ACC112 (cell line): ENCODE data around the gene GRID2.

ENCODE experiments used
- H2AFZ ChIP-seq: fragments of 200-600 bp; sonication (generic); one replicate; pipeline ENCODE4 v1.6.0; 2017; ENCODE audit warnings: antibody characterized with exemption, low read length; ENCODE audit not compliant: unreplicated experiment
- H3K27ac ChIP-seq: fragments of 200-600 bp; sonication (generic); 2 replicates; pipeline ENCODE4 v1.5.1; 2014; ENCODE audit warnings: low read depth, mild to moderate bottlenecking, antibody characterized with exemption, low read length, moderate library complexity
- H3K27me3 ChIP-seq: fragments of 200-600 bp; sonication (generic); 2 replicates; pipeline ENCODE4 v1.6.1; 2014; ENCODE audit warnings: mild to moderate bottlenecking, antibody characterized with exemption, low read length, moderate library complexity, mixed read lengths; ENCODE audit not compliant: insufficient read depth
- H3K36me3 ChIP-seq: fragments of 200-600 bp; sonication (generic); 2 replicates; pipeline ENCODE4 v1.6.1; 2016; ENCODE audit warnings: mild to moderate bottlenecking, antibody characterized with exemption, low read length, moderate library complexity, mixed read lengths; ENCODE audit not compliant: insufficient read depth
- H3K4me1 ChIP-seq: fragments of 200-600 bp; sonication (generic); one replicate; pipeline ENCODE4 v1.6.1; 2016; ENCODE audit warnings: low read length, mixed read lengths; ENCODE audit not compliant: insufficient read depth, unreplicated experiment, control insufficient read depth
- H3K4me3 ChIP-seq: fragments of 200-600 bp; sonication (generic); 2 replicates; pipeline ENCODE4 v1.5.1; 2014; ENCODE audit warnings: mild to moderate bottlenecking, low read depth, low read length
- H3K79me2 ChIP-seq: fragments of 200-600 bp; sonication (generic); one replicate; pipeline ENCODE4 v1.6.0; 2016; ENCODE audit warnings: low read length; ENCODE audit not compliant: control insufficient read depth, unreplicated experiment, insufficient read depth

GRID2 gene

DNA sequence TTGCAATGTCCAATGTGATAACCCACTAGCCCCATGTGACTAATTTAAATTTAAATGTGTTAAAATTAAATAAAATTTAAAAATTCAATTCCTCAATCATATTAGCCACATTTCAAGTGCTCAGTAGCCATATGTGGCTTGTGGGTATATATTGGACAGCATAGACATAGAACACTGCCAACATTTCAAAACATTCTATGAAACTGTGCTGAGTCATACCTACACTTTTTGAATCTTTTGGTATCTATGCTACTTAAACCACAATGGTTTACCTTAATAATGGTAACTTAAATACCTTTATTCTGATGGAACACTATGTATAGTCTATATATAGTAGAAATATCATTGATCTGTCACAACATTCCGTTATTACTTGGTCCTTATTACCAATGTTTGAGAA lies 1301.4 kb downstream of the GRID2 start:
- Histone ChIP-seq H3K27ac (no peak overlapping the region), H3K4me3 (no peak overlapping the region), H3K79me2 (no peaks in the 10 kb centered on the region), H2AFZ (no peak overlapping the region), H3K4me1 (no peaks in the 10 kb centered on the region), H3K36me3 (no peaks in the 10 kb centered on the region), H3K27me3 (no peaks in the 10 kb centered on the region)

GRCh38 chr4:93617606-93618005 lies 1313.8 kb downstream of the GRID2 start:
- Histone ChIP-seq H3K27ac (no peak overlapping the region), H3K4me1 (no peaks in the 10 kb centered on the region), H3K36me3 (no peaks in the 10 kb centered on the region), H2AFZ (no peak overlapping the region), H3K4me3 (no peak overlapping the region), H3K79me2 (no peaks in the 10 kb centered on the region), H3K27me3 (no peaks in the 10 kb centered on the region)

DNA sequence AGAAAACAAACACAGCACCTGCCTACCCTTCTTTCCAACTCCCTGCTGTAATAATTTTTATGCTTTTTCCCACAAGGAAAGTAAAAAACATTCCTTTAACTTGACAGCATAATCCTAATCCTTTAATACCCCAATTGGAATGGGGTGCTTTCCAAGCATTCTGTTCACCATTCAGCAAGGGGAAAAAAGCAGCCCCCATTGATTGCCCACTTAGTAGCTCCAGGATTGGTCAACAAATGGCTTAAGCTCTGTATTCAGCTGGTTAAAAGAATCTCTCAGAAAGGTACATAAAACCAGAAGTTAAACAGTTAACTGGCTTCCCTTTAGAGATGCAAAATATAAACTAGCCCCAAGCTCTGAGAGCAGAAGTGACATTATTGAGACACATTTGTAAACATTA lies 1330.0 kb downstream of the GRID2 start:
- H2AFZ ChIP-seq = no peak overlapping the region
- H3K4me1 ChIP-seq = no peaks in the 10 kb centered on the region
- no peaks in the 10 kb centered on the region for H3K36me3 ChIP-seq
- H3K4me3 ChIP-seq = no peak overlapping the region
- H3K79me2 ChIP-seq = no peaks in the 10 kb centered on the region
- H3K27ac ChIP-seq = no peak overlapping the region
- H3K27me3 ChIP-seq = no peaks in the 10 kb centered on the region

GRCh38 chr4:93635943-93636342 lies 1332.2 kb downstream of the GRID2 start:
- Histone ChIP-seq H3K27me3 (no peaks in the 10 kb centered on the region), H3K36me3 (no peaks in the 10 kb centered on the region)

GRCh38 chr4:93645120-93645519 lies 1341.4 kb downstream of the GRID2 start:
- Histone ChIP-seq H3K36me3 (no peaks in the 10 kb centered on the region), H2AFZ (no peak overlapping the region), H3K4me3 (no peak overlapping the region), H3K27me3 (no peaks in the 10 kb centered on the region), H3K27ac (no peak overlapping the region), H3K79me2 (no peaks in the 10 kb centered on the region), H3K4me1 (no peaks in the 10 kb centered on the region)

More at GRCh38 chr4:93635943-93636342, 1332.2 kb downstream of the GRID2 start:
- H2AFZ ChIP-seq = no peak overlapping the region
- H3K4me3 ChIP-seq = no peak overlapping the region
- H3K27ac ChIP-seq = no peak overlapping the region
- no peaks in the 10 kb centered on the region for H3K4me1 ChIP-seq
- no peaks in the 10 kb centered on the region for H3K79me2 ChIP-seq

- H3K27me3 ChIP-seq = no peaks in the 10 kb centered on the region
- no peaks in the 10 kb centered on the region for H3K4me1 ChIP-seq
- no peak overlapping the region for H2AFZ ChIP-seq
- no peaks in the 10 kb centered on the region for H3K79me2 ChIP-seq
- no peaks in the 10 kb centered on the region for H3K36me3 ChIP-seq
- no peak overlapping the region for H3K4me3 ChIP-seq
- no peak overlapping the region for H3K27ac ChIP-seq
Observed at GRCh38 chr4:93646233-93646930, 1342.6 kb downstream of the GRID2 start.

- Histone ChIP-seq H3K36me3 (no peaks in the 10 kb centered on the region), H3K4me3 (no peak overlapping the region), H3K27ac (no peak overlapping the region)
Observed at GRCh38 chr4:93648258-93648657, 1344.5 kb downstream of the GRID2 start.

DNA sequence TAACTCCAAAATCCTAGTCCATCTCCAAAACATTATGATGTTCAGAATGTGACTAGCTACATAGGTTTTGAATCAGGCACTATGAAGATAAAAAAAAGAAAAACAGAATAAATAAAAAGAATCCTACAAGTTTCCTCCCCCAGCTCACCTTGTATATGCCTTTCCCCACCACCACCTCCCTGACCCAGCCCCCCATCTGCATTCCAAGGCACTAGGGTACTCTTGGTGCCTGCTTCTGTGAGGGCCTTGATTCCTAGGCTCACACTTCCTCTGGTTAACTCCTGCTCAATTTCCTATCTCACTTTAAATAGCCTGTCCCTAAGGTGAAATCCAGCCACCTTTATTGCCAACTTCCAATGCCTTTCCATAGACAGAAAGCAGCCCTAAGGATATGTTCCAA lies 1346.1 kb downstream of the GRID2 start:
- Histone ChIP-seq H3K79me2 (no peaks in the 10 kb centered on the region), H3K27ac (no peak overlapping the region), H3K36me3 (no peaks in the 10 kb centered on the region), H3K4me3 (no peak overlapping the region), H3K27me3 (no peaks in the 10 kb centered on the region), H3K4me1 (no peaks in the 10 kb centered on the region), H2AFZ (no peak overlapping the region)

More at GRCh38 chr4:93648258-93648657, 1344.5 kb downstream of the GRID2 start:
- no peak overlapping the region for H2AFZ ChIP-seq
- no peaks in the 10 kb centered on the region for H3K27me3 ChIP-seq
- H3K79me2 ChIP-seq = no peaks in the 10 kb centered on the region
- no peaks in the 10 kb centered on the region for H3K4me1 ChIP-seq

DNA sequence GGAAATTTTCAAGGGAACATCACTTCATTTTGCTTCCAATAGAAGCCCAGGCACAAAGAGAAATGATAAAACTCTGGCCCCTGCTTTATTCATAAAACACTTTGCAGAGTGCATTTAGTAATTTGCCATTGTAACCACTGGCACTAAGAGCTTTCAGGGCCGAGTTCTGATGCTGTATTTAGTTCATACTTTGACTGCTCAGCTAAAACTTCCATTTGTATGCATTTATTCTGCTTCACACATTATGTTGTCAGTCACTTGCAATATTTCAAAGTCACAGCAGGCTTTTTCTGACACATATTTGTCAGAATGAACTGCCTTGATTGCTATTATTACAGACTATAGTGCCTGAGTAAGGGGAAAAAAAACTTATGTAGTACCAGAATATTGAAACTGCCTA lies 1350.4 kb downstream of the GRID2 start:
- Histone ChIP-seq H3K27me3 (no peaks in the 10 kb centered on the region), H3K27ac (no peak overlapping the region), H3K4me3 (no peak overlapping the region), H2AFZ (no peak overlapping the region), H3K36me3 (no peaks in the 10 kb centered on the region), H3K4me1 (no peaks in the 10 kb centered on the region), H3K79me2 (no peaks in the 10 kb centered on the region)

DNA sequence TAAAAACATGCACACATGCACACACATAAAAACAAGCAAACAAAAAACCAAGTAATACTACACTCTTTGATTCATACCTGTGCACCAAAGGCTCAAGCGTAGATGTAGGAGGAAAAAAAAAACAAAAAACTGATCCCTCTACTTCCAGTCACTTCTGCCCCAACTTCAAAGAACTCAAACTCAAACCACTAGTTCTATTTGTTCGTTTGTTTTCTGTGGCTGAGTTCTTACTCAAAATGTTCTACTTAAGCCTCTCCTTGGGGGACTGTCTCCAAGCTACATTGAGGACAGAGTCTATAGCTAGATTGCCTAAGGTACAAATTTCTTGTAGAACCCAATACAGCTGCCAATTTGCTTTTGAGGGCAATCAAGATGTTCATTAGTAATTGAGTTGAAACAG lies 1353.8 kb downstream of the GRID2 start:
- H3K4me3 ChIP-seq = no peak overlapping the region
- H3K4me1 ChIP-seq = no peaks in the 10 kb centered on the region
- no peaks in the 10 kb centered on the region for H3K36me3 ChIP-seq
- no peak overlapping the region for H2AFZ ChIP-seq
- no peaks in the 10 kb centered on the region for H3K79me2 ChIP-seq
- H3K27ac ChIP-seq = no peak overlapping the region
- no peaks in the 10 kb centered on the region for H3K27me3 ChIP-seq

DNA sequence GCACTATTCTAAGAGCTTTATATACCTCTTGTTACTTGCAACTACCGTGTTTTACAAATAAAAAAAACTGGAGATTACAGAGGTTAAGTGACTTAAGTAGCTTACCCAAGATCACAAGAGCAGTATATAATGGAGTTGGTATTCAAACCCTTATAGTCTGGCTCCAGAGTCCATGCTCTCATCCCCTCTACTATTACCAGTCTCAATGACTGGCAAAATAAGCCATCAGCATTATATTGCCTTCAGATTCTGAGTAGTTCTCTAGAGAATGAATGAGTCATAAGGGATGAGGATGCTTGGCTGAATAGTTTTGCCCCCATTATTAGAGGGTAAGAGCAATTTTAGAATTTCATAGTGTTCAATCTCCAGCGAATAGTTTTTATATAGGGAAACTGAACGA lies 1354.7 kb downstream of the GRID2 start:
- H3K4me3 ChIP-seq = no peak overlapping the region
- H2AFZ ChIP-seq = no peak overlapping the region
- H3K79me2 ChIP-seq = no peaks in the 10 kb centered on the region
- no peaks in the 10 kb centered on the region for H3K4me1 ChIP-seq
- H3K27me3 ChIP-seq = no peaks in the 10 kb centered on the region
- no peak overlapping the region for H3K27ac ChIP-seq
- no peaks in the 10 kb centered on the region for H3K36me3 ChIP-seq
